Measurements from ENCODE around the gene PTPRT.

PTPRT gene

DNA sequence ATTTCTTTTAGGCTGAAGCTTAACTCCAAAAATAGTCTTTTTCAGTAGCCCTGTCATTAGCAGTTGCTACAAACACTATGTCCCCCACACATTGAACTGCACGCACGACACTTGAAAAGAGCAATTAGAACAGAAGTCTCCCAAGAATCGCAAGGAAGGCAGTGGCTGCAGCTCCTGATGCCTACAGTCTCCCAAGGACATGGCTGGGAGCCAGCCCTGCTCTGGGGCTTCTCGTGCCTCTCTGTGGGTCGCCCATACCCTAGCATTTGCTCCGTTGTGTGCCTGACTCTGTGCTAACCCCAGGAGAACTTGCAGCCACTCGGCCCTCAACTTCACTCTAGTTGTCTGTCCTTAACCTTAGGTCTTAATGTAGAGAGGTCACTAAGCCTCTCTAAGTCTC lies 454.2 kb downstream of the PTPRT start:
- TF ChIP-seq, protein P1, sequence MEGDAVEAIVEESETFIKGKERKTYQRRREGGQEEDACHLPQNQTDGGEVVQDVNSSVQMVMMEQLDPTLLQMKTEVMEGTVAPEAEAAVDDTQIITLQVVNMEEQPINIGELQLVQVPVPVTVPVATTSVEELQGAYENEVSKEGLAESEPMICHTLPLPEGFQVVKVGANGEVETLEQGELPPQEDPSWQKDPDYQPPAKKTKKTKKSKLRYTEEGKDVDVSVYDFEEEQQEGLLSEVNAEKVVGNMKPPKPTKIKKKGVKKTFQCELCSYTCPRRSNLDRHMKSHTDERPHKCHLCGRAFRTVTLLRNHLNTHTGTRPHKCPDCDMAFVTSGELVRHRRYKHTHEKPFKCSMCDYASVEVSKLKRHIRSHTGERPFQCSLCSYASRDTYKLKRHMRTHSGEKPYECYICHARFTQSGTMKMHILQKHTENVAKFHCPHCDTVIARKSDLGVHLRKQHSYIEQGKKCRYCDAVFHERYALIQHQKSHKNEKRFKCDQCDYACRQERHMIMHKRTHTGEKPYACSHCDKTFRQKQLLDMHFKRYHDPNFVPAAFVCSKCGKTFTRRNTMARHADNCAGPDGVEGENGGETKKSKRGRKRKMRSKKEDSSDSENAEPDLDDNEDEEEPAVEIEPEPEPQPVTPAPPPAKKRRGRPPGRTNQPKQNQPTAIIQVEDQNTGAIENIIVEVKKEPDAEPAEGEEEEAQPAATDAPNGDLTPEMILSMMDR (IDR thresholded peaks at IDR 0.05; ENCODE audit: insufficient read depth, low read depth, low read length, missing control alignments) = no peak
- no peak for DNase-seq (ENCODE audit: low read depth)
- no peak overlapping the region for H3K4me3 ChIP-seq (ENCODE audit: low read depth, low read length)

DNA sequence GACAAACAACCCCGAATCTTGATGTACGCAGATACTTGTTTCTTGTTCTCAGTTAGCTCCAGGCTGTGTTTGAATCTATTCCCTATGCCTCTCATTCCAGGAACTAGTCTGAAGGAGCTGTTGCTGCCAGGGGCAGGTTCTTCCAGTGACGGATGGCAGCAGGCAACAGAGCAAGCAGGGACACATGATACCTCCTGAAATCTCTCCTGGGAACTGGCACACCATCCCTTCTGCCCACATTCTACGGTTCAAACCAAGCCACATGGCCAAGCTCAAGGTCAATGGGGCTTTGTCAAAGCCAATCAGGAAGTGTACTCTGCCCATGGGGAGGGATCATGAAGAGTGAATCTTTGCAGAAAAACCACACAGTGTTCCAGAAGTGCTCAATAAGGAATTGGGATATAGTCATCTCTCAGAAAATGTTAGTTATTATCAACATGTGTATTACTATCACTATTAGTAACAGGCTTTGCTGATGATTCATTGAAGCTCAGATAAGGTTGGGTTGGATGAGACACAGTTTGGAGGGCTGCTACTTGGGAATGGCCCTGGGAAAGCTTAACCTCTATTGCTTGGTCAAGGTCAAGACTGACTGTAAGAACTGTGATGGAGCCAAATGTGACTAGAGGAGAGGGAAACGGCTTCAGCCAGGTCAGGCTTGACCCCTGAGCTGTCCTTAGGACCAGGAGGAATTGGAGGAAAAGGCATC lies 454.9 kb downstream of the PTPRT start:
- no peak overlapping the region for H3K4me3 ChIP-seq (ENCODE audit: low read depth, low read length)
- no peak for DNase-seq (ENCODE audit: low read depth)
- TF ChIP-seq, protein P1 (IDR thresholded peaks at IDR 0.05; ENCODE audit: insufficient read depth, low read depth, low read length, missing control alignments) = no peak

DNA sequence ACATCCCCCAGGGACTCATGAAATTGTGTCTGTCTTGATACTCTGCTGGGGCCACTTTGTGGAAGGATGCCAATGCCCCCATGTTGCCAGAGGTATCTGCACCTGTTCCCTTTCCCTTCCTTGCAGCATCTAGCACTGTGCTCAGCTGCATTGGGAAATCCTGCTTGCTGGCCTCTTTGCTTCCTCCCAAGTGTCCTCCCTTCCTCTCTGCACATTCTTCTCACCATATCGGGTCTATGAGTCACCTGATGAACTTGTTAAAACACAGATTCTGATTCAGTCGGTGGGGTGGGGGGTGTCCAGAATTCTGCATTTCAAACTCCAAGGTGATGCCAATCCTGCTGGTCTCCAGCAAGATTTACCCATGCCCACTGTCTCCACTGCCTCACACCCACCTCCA lies 467.8 kb downstream of the PTPRT start:
- no peak for DNase-seq (ENCODE audit: low read depth)
- H3K4me3 ChIP-seq (ENCODE audit: low read depth, low read length) = no peak overlapping the region
- TF ChIP-seq, protein P1 (IDR thresholded peaks at IDR 0.05; ENCODE audit: insufficient read depth, low read depth, low read length, missing control alignments) = no peak

DNA sequence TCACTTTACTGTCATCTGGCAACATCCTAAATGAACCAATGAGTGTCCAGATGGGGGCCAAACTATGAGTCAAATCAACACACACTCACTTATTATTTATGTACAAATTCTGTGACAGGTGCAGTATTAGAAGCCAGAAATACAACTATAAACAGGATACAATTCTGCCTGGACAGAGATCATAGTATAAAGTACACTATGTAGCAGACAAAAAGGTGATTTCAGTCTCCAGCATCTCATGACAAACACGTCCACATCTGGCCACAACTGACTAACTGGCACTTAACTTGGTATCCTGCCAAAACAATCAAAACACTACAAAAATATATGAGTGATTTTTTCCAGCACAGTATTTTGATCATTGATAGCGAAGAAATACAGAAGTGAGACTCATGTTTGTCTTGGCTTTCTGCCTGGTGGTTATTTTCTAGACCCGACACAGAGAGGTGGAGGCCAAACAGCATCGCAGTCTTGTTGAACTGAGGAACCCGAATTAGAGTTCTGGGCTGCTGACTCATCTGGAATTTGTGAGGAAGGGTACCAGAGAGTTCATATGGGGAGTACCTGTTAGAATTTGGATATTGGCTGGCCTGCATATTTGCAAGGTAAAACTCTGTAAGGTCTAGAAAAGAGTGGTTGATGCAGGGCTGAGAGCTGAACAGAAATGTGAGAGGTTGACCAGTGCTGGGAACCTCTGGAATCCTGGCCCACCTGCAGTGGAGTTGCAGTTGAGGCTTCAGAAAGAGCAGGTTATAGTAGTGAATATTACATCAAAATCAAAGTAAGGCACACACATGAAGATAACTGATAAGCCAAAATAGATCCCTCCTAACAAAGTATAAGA lies 475.2 kb downstream of the PTPRT start:
- no peak overlapping the region for H3K4me3 ChIP-seq (ENCODE audit: low read depth, low read length)
- TF ChIP-seq, protein P1 (IDR thresholded peaks at IDR 0.05; ENCODE audit: insufficient read depth, low read depth, low read length, missing control alignments) = no peak
- no peak for DNase-seq (ENCODE audit: low read depth)

DNA sequence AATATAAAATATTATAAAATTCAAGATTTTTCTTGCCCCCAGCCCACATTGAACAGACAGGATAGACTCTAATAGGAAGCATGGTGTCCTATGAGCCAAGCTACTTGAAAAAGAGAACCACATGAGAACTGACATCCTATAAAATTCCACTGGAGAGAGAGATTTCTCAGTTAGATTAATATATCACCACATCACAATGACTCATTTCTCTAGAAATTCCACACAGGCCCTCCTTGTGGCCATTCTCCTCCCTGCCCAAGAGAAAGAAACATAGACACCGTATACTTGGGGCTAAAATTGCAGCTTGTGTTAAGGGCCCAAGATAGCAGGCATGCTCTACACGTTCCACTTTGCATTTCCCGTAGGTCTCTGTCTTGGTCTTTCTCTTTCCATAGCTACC lies 481.4 kb downstream of the PTPRT start:
- H3K4me3 ChIP-seq (ENCODE audit: low read depth, low read length) = no peak overlapping the region
- TF ChIP-seq, protein P1 (IDR thresholded peaks at IDR 0.05; ENCODE audit: insufficient read depth, low read depth, low read length, missing control alignments) = no peak
- no peak for DNase-seq (ENCODE audit: low read depth)

DNA sequence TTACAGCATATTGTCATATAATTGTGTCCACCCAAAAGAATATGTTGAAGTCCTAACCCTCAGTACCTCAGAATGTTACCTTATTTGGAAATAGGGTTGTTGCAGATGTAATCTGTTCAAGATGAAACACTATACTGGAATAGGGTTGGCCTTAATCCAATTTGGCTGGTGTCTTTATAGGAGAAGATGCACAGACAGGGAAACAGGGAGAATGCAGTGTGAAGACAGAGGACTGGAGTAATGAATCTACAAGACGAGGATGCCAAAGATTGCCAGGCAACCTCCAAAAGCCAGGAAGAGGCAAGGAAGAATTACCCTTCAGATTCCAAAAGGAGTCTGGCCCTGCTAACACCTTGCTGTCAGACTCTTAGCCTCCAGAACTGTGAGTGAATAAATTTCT lies 482.9 kb downstream of the PTPRT start:
- H3K4me3 ChIP-seq (ENCODE audit: low read depth, low read length) = no peak overlapping the region
- TF ChIP-seq, protein P1 (IDR thresholded peaks at IDR 0.05; ENCODE audit: insufficient read depth, low read depth, low read length, missing control alignments) = no peak
- no peak for DNase-seq (ENCODE audit: low read depth)
